Activated CD4-positive, alpha-beta T cell treated with anti-CD3 and anti-CD28 coated beads, Interleukin-2, amount 10 ng/mL, durations not matched to agents 7 days and 5 days (primary cell): ENCODE measurements around the gene NEMP2. TPM values are rescaled to one million over a fixed set of nuclear protein-coding genes. Genes with fewer than 3 reads are reported as not detected.
A peak's percentile ranks its signal among the peaks of the same experiment; 100 is the strongest.

Experiments
- CTCF ChIA-PET: fragments of 350-600 bp; sonication (Branson Sonifier 250); formaldehyde crosslinking; loops from one replicate; lab custom pipeline; 2021; ENCODE audit warnings: antibody characterized with exemption; lab: Charles Lee
- POLR2A ChIA-PET: fragments of 350-600 bp; sonication (Branson Sonifier 250); formaldehyde crosslinking; loops from one replicate; lab custom pipeline; 2021; ENCODE audit warnings: antibody characterized with exemption; lab: Charles Lee
- DNase-seq: peaks from one replicate; pipeline ENCODE4 v3.0.0-alpha.2; 2020
- H3K27ac Mint-ChIP-seq: one replicate; pipeline ENCODE4 v1.8.0; 2021; ENCODE audit warnings: mild to moderate bottlenecking, moderate library complexity, mixed read lengths
- H3K27me3 Mint-ChIP-seq: one replicate; pipeline ENCODE4 v1.8.0; 2021; ENCODE audit warnings: mixed read lengths
- H3K36me3 Mint-ChIP-seq: one replicate; pipeline ENCODE4 v1.8.0; 2021; ENCODE audit warnings: low read depth, mixed read lengths
- H3K4me1 Mint-ChIP-seq: one replicate; pipeline ENCODE4 v1.8.0; 2021; ENCODE audit warnings: mixed read lengths
- H3K4me3 Mint-ChIP-seq: one replicate; pipeline ENCODE4 v1.8.0; 2021; ENCODE audit warnings: mild to moderate bottlenecking, moderate library complexity, mixed read lengths
- H3K9me3 Mint-ChIP-seq: one replicate; pipeline ENCODE4 v1.8.0; 2021; ENCODE audit warnings: mixed read lengths
- total RNA-seq, 2 experiments: library from RNA; stranded (reverse); gene quantifications; one replicate each; pipeline ENCODE4 v1.2.3, GENCODE V29; 2021

The NEMP2 gene
- total RNA-seq, 2 experiments from 2014 or later: 22.8 to 23.5 TPM

DNA sequence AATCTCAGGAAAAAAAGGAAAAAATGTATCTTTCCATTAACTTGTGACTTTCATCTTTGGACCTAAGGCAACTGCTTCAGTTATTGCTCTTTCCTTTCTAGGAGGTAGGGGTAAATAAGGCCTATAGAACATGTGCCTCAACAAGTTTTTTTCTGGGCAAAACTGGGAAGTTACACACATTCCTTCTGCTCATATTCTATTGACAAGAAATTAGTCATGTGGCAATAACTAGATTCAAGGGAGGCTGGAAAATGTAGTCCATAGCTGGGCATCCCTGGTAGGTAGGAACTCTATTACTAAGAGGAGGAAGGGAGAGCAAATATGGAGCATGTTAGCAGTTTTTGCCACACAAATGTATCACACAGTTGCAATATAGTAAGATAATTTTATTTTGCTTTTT is 37.7 kb upstream of the NEMP2 start:
- Mint-ChIP-seq H3K27me3 (peaks cover 1% of the 10 kb centered on the region), H3K9me3 (peaks cover 7% of the 10 kb centered on the region), H3K4me3 (no peak overlapping the region), H3K4me1 (peaks cover 19% of the 10 kb centered on the region), H3K27ac (no peak overlapping the region), H3K36me3 (peaks cover 5% of the 10 kb centered on the region)
- POLR2A ChIA-PET: no interaction called here
- no peak for DNase-seq
- CTCF ChIA-PET: interaction anchor here (0.9 to 1.3 kb wide), 2 partner anchors 9 to 54 kb away, joined by 3 to 4 read pairs; no protein-coding TSS in a partner anchor

DNA sequence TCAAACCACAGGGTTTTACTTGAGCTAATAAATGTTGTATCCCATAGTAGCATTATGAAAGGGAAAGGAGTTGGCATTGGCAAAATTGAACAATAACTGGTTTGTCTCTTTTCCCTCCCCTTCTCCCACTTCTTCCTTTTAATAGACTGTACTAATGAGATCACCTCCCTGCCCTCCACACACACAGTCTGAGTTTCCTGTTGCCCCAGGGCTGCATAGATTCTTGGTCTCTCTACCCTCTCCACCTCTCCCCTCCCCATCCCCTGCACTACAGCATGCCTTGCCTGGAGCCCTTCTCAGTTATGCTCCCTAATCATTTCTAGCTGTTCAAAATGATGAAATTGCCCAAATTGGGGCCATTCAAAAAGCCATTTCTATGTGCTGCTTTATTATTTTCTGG is 37.2 kb upstream of the NEMP2 start:
- H3K27me3 Mint-ChIP-seq: peaks cover 1% of the 10 kb centered on the region
- H3K4me3 Mint-ChIP-seq: no peak overlapping the region
- POLR2A ChIA-PET: interaction anchor here (0.5 kb wide), 1 partner anchor 899 kb away, joined by 3 read pairs; no protein-coding TSS in a partner anchor
- no peak for DNase-seq
- H3K9me3 Mint-ChIP-seq: peaks cover 11% of the 10 kb centered on the region
- peaks cover 16% of the 10 kb centered on the region for H3K4me1 Mint-ChIP-seq
- H3K27ac Mint-ChIP-seq: no peak overlapping the region
- H3K36me3 Mint-ChIP-seq: peaks cover 7% of the 10 kb centered on the region
- CTCF ChIA-PET: interaction anchor here (0.9 to 1.3 kb wide), 2 partner anchors 8 to 55 kb away, joined by 3 to 4 read pairs; no protein-coding TSS in a partner anchor

DNA sequence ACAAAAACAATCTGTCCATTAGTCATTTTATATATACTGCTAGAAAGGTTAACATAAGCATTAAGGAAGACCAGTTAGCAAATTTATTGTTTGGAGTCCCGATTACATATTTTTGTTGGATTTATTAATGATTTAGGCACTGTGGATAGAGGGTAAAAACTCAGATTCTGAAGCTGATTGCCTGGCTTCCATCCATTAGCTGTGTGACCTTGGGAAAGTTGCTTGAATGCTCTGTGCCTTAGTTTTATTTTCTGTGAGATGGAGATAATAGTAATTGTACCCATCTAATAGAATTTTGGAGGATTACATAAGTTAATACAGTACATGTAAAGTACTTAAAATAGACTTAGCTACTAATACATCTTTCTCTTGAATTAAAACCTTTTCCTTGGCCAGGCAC is 36.3 kb upstream of the NEMP2 start:
- peaks cover 1% of the 10 kb centered on the region for H3K27me3 Mint-ChIP-seq
- peaks cover 7% of the 10 kb centered on the region for H3K36me3 Mint-ChIP-seq
- CTCF ChIA-PET: interaction anchor here (2.4 kb wide), 1 partner anchor 18 kb away, joined by 5 read pairs; no protein-coding TSS in a partner anchor
- no peak for DNase-seq
- no peak overlapping the region for H3K27ac Mint-ChIP-seq
- peaks cover 13% of the 10 kb centered on the region for H3K9me3 Mint-ChIP-seq
- H3K4me3 Mint-ChIP-seq: no peak overlapping the region
- peaks cover 10% of the 10 kb centered on the region for H3K4me1 Mint-ChIP-seq
- POLR2A ChIA-PET: no interaction called here

DNA sequence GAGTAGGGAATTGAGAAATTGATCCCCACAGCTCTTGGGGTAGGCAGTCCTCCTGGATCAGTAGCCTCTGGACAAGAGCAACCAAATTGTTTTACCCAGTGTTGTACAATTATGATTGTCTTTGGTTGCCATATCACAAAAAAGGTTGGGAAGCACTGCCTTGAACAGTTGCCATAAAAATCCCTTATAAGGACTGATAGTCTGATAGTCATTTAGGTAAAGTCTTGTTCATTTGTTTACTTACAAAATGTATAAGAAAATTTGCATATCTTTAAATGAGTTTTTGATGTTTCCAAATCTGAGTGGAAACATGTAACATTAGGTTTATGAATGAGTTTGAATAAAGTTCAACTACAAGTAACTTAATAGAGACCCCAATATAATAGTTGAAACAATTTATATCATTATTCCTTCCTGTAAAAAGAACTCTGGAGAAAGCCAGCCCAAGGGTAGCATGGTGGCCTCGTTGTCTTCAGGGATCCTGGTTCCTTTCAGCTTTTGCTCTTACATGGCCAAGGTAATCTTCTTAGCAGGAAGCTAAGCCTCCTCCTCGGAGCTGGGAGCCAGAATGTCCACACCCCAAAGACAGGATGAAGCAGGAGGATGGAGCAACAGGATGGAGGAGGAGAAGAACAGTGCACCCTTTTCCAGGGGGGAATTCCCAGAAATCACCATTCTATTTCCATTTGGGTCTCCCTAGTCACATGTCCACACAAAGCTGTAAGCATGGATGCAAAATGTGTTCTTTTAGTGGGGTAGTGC is 35.7 kb upstream of the NEMP2 start:
- DNase-seq: no peak
- H3K4me3 Mint-ChIP-seq: no peak overlapping the region
- H3K27me3 Mint-ChIP-seq: peaks cover 1% of the 10 kb centered on the region
- CTCF ChIA-PET: interaction anchor here (2.4 kb wide), 1 partner anchor 17 kb away, joined by 5 read pairs; no protein-coding TSS in a partner anchor
- H3K36me3 Mint-ChIP-seq: peaks cover 7% of the 10 kb centered on the region
- H3K9me3 Mint-ChIP-seq: peaks cover 13% of the 10 kb centered on the region
- H3K4me1 Mint-ChIP-seq: peaks cover 4% of the 10 kb centered on the region
- POLR2A ChIA-PET: no interaction called here
- H3K27ac Mint-ChIP-seq: no peak overlapping the region

DNA sequence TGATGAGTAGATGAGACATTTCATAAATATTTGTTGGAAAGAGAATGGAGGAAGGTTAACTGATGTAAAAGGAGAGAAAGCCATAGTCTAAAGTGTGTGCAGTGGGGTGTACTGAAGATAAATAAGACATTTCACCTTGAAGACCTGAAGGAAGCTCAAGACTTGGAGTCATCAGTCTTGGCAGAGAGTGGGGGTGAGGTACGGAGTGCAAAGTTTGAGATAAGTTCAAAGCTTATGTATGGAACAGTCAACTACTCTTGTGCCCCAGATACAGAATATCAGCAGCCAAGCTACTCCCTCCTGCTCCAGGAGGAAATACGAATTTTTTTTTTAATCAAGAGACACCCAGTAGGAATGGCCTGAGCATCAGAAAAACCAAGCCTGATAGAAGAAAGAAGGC is 30.3 kb upstream of the NEMP2 start:
- peaks cover 9% of the 10 kb centered on the region for H3K36me3 Mint-ChIP-seq
- POLR2A ChIA-PET: no interaction called here
- peaks cover 1% of the 10 kb centered on the region for H3K27me3 Mint-ChIP-seq

DNA sequence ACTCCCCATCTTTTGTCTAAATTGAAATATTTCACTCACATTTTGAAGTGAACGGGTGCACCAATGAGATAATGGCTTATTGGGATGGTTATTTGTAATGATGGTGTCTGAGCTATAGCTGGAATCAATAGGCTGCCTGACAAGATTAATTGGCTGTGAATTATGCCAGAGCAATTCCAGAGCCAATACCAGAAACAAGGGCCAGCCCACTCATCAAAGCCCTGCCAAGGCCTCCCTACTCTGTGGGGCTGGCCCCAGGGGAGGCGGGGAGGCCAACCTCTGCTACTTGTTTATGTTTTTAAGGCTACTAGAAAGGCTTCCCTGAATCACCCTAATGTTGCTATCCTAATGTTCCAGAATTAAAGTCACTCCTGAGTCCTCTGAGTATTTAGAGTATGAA is 29.1 kb upstream of the NEMP2 start:
- H3K9me3 Mint-ChIP-seq: peaks cover 20% of the 10 kb centered on the region
- H3K36me3 Mint-ChIP-seq: peaks cover 9% of the 10 kb centered on the region
- H3K27ac Mint-ChIP-seq: no peak overlapping the region
- ChIA-PET POLR2A (no interaction called here), CTCF (interaction anchor here (0.6 to 4.5 kb wide), 6 partner anchors 9 to 116 kb away, joined by 3 to 17 read pairs (median 4); no protein-coding TSS in a partner anchor)
- H3K4me3 Mint-ChIP-seq: no peak overlapping the region
- H3K4me1 Mint-ChIP-seq: peaks cover 4% of the 10 kb centered on the region
- H3K27me3 Mint-ChIP-seq: peaks cover 1% of the 10 kb centered on the region
- no peak for DNase-seq

More for the DNA sequence above, 30.3 kb upstream of the NEMP2 start:
- no peak overlapping the region for H3K27ac Mint-ChIP-seq
- CTCF ChIA-PET: interaction anchor here (2.0 to 4.5 kb wide), 2 partner anchors 12 to 115 kb away, joined by 4 to 17 read pairs; no protein-coding TSS in a partner anchor
- peaks cover 4% of the 10 kb centered on the region for H3K4me1 Mint-ChIP-seq
- H3K9me3 Mint-ChIP-seq: peaks cover 20% of the 10 kb centered on the region
- no peak overlapping the region for H3K4me3 Mint-ChIP-seq
- no peak for DNase-seq

DNA sequence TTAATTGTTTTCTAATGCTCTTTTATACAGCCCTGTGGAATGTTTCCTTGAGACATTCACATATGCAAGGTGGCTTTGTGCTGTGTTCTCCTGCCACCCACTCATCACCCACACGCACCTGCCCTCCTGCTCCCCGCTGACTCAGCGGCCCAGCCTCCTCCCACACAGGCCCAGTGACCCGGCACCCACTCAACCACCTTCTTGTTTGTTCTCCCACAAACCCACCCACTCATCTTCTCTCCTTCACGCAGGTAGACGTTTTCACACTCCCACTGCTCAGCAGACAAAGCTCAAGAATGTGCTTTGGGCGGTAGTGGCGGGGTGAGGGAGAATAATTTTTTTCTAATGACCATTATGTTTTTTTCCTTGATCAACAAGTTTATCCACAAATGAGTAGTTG is 28.6 kb upstream of the NEMP2 start:
- Mint-ChIP-seq H3K4me3 (no peak overlapping the region), H3K4me1 (peaks cover 4% of the 10 kb centered on the region), H3K27ac (no peak overlapping the region), H3K36me3 (peaks cover 8% of the 10 kb centered on the region), H3K27me3 (peaks cover 1% of the 10 kb centered on the region), H3K9me3 (peaks cover 20% of the 10 kb centered on the region)
- DNase-seq: no peak
- POLR2A ChIA-PET: no interaction called here
- CTCF ChIA-PET: interaction anchor here (1.0 to 4.5 kb wide), 4 partner anchors 9 to 13 kb away, joined by 3 to 17 read pairs (median 7); no protein-coding TSS in a partner anchor

DNA sequence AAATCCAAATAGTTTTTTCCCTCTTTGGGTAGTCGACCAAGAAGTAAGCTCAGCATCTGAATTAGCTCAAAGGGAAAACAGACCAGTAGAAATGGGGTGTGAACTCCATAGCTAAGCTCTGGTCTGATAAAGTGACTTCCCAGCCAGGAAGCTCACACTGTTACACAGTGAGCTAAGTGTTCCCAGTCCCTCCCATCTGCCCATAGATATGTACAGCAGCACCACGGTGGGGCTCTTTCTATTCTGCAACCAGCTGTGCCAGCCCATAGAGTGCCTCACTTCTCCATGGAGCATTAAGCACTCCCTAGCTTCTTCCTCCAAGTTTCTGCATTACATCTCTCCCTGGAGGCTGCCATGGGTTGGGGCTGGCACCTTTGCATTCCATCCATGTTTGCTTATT is 27.6 kb upstream of the NEMP2 start:
- peaks cover 4% of the 10 kb centered on the region for H3K4me1 Mint-ChIP-seq
- H3K27ac Mint-ChIP-seq: no peak overlapping the region
- no peak overlapping the region for H3K4me3 Mint-ChIP-seq
- H3K27me3 Mint-ChIP-seq: no peaks in the 10 kb centered on the region
- no peak for DNase-seq
- H3K9me3 Mint-ChIP-seq: peaks cover 17% of the 10 kb centered on the region
- POLR2A ChIA-PET: no interaction called here
- peaks cover 5% of the 10 kb centered on the region for H3K36me3 Mint-ChIP-seq
- CTCF ChIA-PET: interaction anchor here (1.0 to 4.5 kb wide), 4 partner anchors 10 to 72 kb away, joined by 3 to 17 read pairs (median 7); no protein-coding TSS in a partner anchor

DNA sequence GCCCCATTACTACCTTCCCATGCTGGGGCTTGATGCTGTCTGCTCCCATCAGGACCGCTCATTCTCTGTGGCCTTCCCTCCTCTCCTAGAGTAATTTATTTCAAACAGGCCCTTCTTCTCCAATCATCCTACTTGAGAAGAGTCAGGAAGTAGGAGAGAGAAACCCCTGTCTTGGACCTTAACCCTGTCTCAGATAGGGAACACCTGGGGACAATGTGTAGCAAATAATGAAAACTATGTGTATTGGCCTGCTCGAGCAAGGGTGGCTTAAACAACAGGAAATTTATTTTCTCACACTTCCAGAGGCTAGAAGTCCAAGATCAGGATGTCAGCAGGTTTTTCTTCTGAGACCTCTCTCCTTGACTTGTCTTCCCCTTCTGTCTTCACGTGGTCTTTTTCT is 26.6 kb upstream of the NEMP2 start:
- Mint-ChIP-seq H3K4me1 (peaks cover 4% of the 10 kb centered on the region), H3K36me3 (peaks cover 4% of the 10 kb centered on the region), H3K4me3 (no peak overlapping the region), H3K27ac (no peak overlapping the region), H3K27me3 (no peaks in the 10 kb centered on the region), H3K9me3 (peaks cover 12% of the 10 kb centered on the region)
- ChIA-PET POLR2A (no interaction called here), CTCF (interaction anchor here (3.1 to 4.5 kb wide), 2 partner anchors 9 to 11 kb away, joined by 11 to 17 read pairs; no protein-coding TSS in a partner anchor)
- no peak for DNase-seq

DNA sequence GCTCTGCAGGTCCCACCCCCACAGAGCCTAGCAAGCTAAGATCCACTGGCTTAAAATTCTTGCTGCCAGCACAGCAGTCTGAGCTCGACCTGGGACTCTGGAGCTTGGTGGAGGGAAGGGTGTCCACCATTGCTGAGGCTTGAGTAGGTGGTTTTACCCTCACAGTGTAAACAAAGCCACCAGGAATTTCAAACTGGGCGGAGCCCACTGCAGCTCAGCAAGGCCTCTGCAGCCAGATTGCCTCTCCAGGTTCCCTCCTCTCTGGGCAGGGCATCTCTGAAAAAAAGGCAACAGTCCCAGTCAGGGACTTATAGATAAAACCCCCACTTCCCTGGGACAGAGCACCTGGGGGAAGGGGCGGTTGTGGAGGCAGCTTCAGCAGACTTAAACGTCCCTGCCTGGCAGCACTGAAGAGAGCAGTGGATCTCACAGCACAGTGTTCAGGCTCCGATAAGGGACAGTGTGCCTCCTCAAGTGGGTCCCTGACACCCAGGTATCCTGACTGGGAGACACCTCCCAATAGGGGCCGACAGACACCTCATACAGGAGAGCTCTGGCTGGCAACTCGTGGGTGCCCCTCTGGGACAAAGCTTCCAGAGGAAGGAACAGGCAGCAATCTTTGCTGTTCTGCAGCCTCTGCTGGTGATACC is 20.0 kb upstream of the NEMP2 start:
- no peak for DNase-seq
- Mint-ChIP-seq H3K36me3 (peaks cover 8% of the 10 kb centered on the region), H3K4me1 (peaks cover 8% of the 10 kb centered on the region), H3K27ac (no peak overlapping the region), H3K4me3 (no peak overlapping the region), H3K9me3 (peaks cover 8% of the 10 kb centered on the region), H3K27me3 (no peaks in the 10 kb centered on the region)
- ChIA-PET CTCF (interaction anchor here (1.6 kb wide), 1 partner anchor 112 kb away, joined by 3 read pairs; no protein-coding TSS in a partner anchor), POLR2A (no interaction called here)

DNA sequence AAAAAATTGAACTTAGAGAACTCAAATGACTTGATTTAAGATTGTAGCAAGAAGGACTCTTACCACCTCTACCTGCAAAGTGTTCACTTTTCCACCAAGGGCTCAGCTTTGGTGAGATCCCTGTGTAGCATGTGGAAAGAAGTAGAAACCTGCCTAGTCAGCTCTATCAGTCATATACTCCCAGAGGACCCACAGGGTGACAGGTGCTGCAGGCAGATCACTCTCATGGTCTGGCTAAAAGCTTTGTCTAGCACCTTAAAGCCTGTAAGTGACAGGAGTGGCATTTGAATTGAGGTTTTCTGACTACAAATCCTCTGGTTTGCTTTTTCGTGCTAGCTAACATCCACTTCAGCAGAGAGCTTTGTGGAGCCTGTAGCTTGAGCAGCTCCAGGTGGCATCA is 18.7 kb upstream of the NEMP2 start:
- ChIA-PET CTCF (interaction anchor here (1.0 to 2.8 kb wide), 4 partner anchors 10 to 113 kb away, joined by 3 to 17 read pairs (median 4); no protein-coding TSS in a partner anchor), POLR2A (no interaction called here)
- Mint-ChIP-seq H3K9me3 (peaks cover 8% of the 10 kb centered on the region), H3K4me3 (no peak overlapping the region), H3K4me1 (peaks cover 8% of the 10 kb centered on the region), H3K27ac (no peak overlapping the region), H3K27me3 (no peaks in the 10 kb centered on the region), H3K36me3 (peaks cover 8% of the 10 kb centered on the region)
- no peak for DNase-seq

DNA sequence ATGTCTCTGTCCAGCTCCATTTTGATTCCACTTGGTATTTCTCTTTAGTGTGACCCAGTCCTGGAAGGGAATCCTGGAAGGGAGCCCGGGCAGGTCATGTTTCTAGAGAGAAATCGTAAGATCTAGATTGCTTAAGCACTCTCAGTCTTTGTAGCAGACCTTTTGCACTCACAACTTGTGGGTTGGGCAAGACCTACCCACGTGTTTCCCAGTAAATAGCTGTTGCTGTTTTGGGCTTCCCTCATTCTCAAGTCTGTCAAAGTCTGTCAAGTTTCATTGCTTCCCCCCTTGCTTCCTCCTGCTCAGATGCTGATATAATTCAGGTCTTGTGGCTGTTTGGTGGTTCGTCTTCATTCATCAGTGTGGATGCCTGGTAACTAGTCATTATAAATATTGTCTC is 17.4 kb upstream of the NEMP2 start:
- Mint-ChIP-seq H3K4me1 (peaks cover 8% of the 10 kb centered on the region), H3K36me3 (peaks cover 6% of the 10 kb centered on the region), H3K4me3 (no peak overlapping the region), H3K27me3 (no peaks in the 10 kb centered on the region), H3K27ac (no peak overlapping the region), H3K9me3 (peaks cover 4% of the 10 kb centered on the region)
- POLR2A ChIA-PET: no interaction called here
- DNase-seq: peak; percentile 19
- CTCF ChIA-PET: interaction anchor here (1.1 to 2.8 kb wide), 3 partner anchors 11 to 18 kb away, joined by 3 to 17 read pairs (median 5); no protein-coding TSS in a partner anchor
